ENCODE measurements around the gene STX8.

GRCh38 chr17:9475101-9475658 is 100.4 kb downstream of the STX8 start:
- TF ChIP-seq, protein P1, sequence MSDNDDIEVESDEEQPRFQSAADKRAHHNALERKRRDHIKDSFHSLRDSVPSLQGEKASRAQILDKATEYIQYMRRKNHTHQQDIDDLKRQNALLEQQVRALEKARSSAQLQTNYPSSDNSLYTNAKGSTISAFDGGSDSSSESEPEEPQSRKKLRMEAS (IDR thresholded peaks at IDR 0.05), result no peak
- no peak for TF ChIP-seq RAD21 (IDR thresholded peaks at IDR 0.05; ENCODE audit: low read depth)
- TF ChIP-seq REST (IDR thresholded peaks at IDR 0.05; ENCODE audit: low read depth), result no peak
- TF ChIP-seq, protein P2, sequence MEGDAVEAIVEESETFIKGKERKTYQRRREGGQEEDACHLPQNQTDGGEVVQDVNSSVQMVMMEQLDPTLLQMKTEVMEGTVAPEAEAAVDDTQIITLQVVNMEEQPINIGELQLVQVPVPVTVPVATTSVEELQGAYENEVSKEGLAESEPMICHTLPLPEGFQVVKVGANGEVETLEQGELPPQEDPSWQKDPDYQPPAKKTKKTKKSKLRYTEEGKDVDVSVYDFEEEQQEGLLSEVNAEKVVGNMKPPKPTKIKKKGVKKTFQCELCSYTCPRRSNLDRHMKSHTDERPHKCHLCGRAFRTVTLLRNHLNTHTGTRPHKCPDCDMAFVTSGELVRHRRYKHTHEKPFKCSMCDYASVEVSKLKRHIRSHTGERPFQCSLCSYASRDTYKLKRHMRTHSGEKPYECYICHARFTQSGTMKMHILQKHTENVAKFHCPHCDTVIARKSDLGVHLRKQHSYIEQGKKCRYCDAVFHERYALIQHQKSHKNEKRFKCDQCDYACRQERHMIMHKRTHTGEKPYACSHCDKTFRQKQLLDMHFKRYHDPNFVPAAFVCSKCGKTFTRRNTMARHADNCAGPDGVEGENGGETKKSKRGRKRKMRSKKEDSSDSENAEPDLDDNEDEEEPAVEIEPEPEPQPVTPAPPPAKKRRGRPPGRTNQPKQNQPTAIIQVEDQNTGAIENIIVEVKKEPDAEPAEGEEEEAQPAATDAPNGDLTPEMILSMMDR (IDR thresholded peaks at IDR 0.05 in 2 of 3, conservative IDR thresholded peaks at IDR 0.05 in 1 of 3; ENCODE audit: borderline replicate concordance in 1 of 3, insufficient read depth in 1 of 3, low read depth in 2 of 3, low read length in 2 of 3), result no peak
- TF ChIP-seq POLR2AphosphoS5 (IDR thresholded peaks at IDR 0.05; ENCODE audit: low read depth, low read length), result no peak
- no peak for TF ChIP-seq ATF3 (IDR thresholded peaks at IDR 0.05)
- TF ChIP-seq ZFX (IDR thresholded peaks at IDR 0.05), result no peak
- TF ChIP-seq EZH2 (IDR thresholded peaks at IDR 0.05), result no peak
- TF ChIP-seq SP1 (IDR thresholded peaks at IDR 0.05; ENCODE audit: low read depth), result no peak
- no peak for TF ChIP-seq CBX3 (IDR thresholded peaks at IDR 0.05; ENCODE audit: low read depth)
- TF ChIP-seq EGR1 (IDR thresholded peaks at IDR 0.05; ENCODE audit: low read depth), result no peak
- TF ChIP-seq POLR2A (IDR thresholded peaks at IDR 0.05; ENCODE audit: borderline replicate concordance, extremely low read depth, insufficient read depth, insufficient read length), result no peak
